ENCODE data around the gene STX3.
"Not testable (repeated sequence)": the region's sequence is repeated elsewhere in the genome, so short reads cannot be mapped to it uniquely, and the experiment has no call there.

Gene STX3

DNA sequence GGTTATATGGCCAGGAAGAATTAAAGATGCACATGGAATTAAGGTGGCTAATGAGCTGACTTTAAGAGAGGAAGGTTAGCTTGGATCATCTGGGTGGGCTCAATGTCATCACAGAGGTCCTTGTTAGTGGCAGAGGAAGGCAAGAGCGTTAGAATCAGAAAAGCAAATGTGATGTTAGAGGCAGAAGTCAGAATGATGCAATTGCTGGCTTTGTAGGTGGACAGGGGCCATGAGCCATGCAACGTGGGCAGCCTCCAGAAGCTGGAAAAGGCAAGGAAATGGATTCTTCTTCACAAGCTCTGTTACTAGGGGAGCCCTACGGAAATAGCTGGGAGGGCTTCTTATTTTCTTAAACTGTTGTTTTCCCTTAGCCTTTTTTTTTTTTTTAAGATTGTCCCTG, 92.5 kb downstream of the STX3 start:
- DNase-seq: no peak

DNA sequence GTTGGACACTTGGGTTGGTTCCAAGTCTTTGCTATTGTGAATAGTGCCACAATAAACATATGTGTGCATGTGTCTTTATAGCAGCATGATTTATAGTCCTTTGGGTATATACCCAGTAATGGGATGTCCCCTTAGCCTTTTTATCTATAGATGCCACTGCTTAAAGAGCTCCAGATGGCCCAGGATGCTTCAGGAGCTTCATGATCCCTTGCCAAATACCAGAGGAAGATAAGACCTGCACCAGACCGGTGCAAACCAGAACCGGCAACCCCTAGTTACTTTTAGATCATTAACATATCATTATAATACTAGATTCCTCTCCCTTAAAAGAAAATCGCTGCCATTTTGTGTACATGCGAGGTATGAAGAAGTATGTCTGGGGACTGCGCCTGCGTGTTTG, 93.3 kb downstream of the STX3 start:
- not testable (repeated sequence) for DNase-seq

DNA sequence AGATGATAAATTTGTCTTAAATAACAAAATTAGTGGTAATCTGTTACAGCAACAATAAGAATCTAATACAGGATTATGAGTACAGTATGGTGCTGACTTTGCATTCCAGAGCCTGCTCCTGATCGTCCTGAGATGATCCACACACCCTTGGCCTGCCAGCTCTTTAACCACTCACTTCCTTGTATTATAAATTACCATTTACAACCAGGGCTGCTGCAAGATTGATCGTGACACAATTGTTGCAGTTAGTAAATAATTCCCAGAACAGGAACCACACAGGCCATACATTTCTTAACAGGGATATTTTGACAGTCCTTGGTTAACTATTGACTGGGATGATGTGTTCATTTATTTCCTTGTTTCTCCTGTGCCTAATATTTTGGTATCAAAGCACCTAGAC, 94.0 kb downstream of the STX3 start:
- no peak for DNase-seq

DNA sequence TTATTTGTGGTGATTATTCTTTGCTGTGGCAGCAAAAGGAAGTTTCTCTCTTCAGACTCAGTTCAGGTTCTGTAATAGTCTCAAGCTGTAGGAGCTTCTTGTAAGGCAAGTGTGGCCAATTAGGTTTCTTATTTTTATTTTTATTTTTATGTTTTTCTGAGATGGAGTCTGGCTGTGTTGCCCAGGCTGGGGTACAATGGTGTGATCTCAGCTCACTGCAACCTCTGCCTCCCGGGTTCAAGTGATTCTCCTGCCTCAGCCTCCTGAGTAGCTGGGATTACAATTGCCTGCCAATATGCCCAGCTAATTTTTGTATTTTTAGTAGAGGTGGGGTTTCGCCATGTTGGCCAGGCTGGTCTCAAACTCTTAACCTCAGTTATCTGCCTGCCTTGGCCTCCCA, 94.4 kb downstream of the STX3 start:
- not testable (repeated sequence) for DNase-seq

DNA sequence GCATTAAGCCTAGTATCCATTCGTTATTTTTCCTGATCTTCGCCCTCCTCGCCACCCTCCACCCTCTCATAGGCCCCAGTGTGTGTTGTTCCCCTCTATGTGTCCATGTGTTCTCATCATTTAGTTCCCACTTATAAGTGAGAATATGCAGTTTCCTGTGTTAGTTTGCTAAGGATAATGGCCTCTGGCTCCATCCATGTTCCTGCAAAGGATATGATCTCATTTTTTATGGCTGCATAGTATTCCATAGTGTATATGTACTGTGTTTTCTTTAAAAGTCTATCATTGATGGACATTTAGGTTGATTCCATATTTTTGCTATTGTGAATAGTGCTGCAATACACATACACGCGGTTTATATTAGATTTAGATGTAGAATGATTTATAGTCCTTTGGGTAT, 96.2 kb downstream of the STX3 start:
- DNase-seq: not testable (repeated sequence)

DNA sequence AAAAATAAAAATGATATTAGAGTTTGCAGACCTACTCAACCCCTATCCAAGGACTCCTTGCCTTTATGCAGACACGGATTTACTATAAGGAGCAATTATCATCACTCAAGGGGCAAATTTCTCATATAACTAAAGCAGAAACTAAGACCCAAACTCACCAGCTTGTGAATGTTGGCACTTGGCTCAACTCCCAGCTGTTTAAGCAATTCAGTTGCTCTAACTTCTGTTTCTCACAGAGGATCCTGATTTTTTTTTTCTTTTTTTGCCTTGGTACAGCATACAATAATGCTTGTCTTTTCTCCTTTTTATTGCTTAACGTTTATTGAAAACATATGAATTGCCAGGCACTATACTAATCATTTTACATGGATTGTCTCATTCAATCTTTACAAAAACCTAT, 99.7 kb downstream of the STX3 start:
- no peak for DNase-seq

All from DMS79 (cell line).